Tibial artery (tissue), 4 donors: ENCODE measurements around the gene BPI.

Experiments
- DNase-seq, 2 donors: peaks; one replicate each; pipeline ENCODE4 v3.0.0-alpha.2; 2019
- H3K27ac ChIP-seq, 2 donors: fragments of 200-600 bp; sonication (generic) in 1 of 2; 1 replicate in 1 of 2; 2 replicates in 1 of 2; pipeline ENCODE4 v1.5.1; 2018 to 2019; ENCODE audit warnings: mild to moderate bottlenecking in 1 of 2
- H3K27me3 ChIP-seq, 2 donors: fragments of 200-600 bp; sonication (generic) in 1 of 2; one replicate each; pipeline versions ENCODE4 v1.5.1 to v1.6.0; 2016 to 2019
- H3K36me3 ChIP-seq, 3 donors: fragments of 200-600 bp; sonication (generic) in 2 of 3; one replicate each; pipeline ENCODE4 v1.5.1; 2016 to 2019; ENCODE audit warnings: mild to moderate bottlenecking in 2 of 3
- H3K4me1 ChIP-seq, 4 donors: fragments of 200-600 bp; sonication (generic) in 2 of 4; 1 replicate in 3 of 4; 2 replicates in 1 of 4; pipeline ENCODE4 v1.5.1; 2016 to 2019
- H3K4me3 ChIP-seq, 2 donors: fragments of 200-600 bp; sonication (generic) in 1 of 2; 1 replicate in 1 of 2; 2 replicates in 1 of 2; pipeline ENCODE4 v1.5.1; 2018 to 2019; ENCODE audit warnings: mild to moderate bottlenecking in 2 of 2
- H3K9me3 ChIP-seq, 3 donors: fragments of 200-600 bp; sonication (generic) in 1 of 3; one replicate each; pipeline ENCODE4 v1.5.1; 2016 to 2019
- intact Hi-C: fragments of 100-400 bp; cut with DNase I; formaldehyde crosslinking; loops from one replicate; pipeline ENCODE4 v1.15.0; 2023; ENCODE audit warnings: low total_unique reads
- TF ChIP-seq, protein P1 (sequence below), 2 experiments: fragments of 200-600 bp in 1 of 2; fragments of 450-650 bp in 1 of 2; IDR thresholded peaks; one replicate each; pipeline ENCODE4 v1.5.1; 2017 to 2019; ENCODE audit warnings: antibody characterized with exemption in 2 of 2, mild to moderate bottlenecking in 1 of 2, moderate library complexity in 1 of 2

BPI gene

GRCh38 chr20:38305541-38305940 is 1.6 kb downstream of the BPI start:
- intact Hi-C loops, result no loop called here
- TF ChIP-seq, protein P1, sequence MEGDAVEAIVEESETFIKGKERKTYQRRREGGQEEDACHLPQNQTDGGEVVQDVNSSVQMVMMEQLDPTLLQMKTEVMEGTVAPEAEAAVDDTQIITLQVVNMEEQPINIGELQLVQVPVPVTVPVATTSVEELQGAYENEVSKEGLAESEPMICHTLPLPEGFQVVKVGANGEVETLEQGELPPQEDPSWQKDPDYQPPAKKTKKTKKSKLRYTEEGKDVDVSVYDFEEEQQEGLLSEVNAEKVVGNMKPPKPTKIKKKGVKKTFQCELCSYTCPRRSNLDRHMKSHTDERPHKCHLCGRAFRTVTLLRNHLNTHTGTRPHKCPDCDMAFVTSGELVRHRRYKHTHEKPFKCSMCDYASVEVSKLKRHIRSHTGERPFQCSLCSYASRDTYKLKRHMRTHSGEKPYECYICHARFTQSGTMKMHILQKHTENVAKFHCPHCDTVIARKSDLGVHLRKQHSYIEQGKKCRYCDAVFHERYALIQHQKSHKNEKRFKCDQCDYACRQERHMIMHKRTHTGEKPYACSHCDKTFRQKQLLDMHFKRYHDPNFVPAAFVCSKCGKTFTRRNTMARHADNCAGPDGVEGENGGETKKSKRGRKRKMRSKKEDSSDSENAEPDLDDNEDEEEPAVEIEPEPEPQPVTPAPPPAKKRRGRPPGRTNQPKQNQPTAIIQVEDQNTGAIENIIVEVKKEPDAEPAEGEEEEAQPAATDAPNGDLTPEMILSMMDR (IDR thresholded peaks at IDR 0.05), result no peak
- Histone ChIP-seq H3K4me3 (no peak overlapping the region), H3K27me3 (peaks cover 0 to 29% of the 10 kb centered on the region in 2 donors), H3K36me3 (no peaks in the 10 kb centered on the region), H3K4me1 (no peaks in the 10 kb centered on the region), H3K27ac (no peak overlapping the region), H3K9me3 (no peaks in the 10 kb centered on the region)
- no peak for DNase-seq

- Histone ChIP-seq H3K4me3 (no peak overlapping the region), H3K27ac (no peak overlapping the region), H3K4me1 (no peaks in the 10 kb centered on the region), H3K36me3 (no peaks in the 10 kb centered on the region), H3K27me3 (peaks cover 0 to 29% of the 10 kb centered on the region in 2 donors), H3K9me3 (no peaks in the 10 kb centered on the region)
- no peak for DNase-seq
- TF ChIP-seq, protein P1 (IDR thresholded peaks at IDR 0.05), result no peak
- intact Hi-C loops, result no loop called here
Observed at GRCh38 chr20:38306379-38306778, 2.4 kb downstream of the BPI start.

DNA sequence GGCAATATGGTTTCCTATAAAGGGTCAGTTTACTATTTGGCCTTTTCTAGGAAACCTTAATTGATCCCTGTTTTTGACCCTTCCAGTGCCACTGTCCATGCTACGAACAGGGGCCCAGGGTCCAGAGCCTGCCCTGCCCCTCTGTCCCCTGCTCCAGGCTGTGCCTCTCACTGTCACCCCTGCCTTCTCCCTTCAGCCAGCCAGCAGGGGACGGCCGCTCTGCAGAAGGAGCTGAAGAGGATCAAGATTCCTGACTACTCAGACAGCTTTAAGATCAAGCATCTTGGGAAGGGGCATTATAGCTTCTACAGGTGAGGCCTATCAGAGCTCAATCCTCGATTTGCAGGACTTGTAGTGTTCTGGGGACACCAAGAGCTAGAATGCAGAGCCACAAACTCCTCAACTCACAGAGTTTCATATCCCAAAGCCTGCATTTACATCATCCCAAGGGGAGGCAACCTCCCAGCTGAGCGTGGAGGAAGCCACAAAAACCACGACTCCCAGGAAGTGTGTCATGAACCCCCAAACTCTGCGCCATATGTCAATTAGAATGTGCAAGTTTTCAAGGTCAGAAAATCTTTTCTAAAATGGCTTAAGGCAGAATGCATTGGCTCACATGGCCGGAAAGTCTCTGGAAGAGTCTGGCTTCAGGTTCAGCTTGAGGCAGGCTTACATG is 3.6 kb downstream of the BPI start:
- intact Hi-C loops, result no loop called here
- H3K27ac ChIP-seq, result no peak overlapping the region
- TF ChIP-seq, protein P1 (IDR thresholded peaks at IDR 0.05), result no peak
- no peak for DNase-seq
- no peaks in the 10 kb centered on the region for H3K4me1 ChIP-seq
- no peaks in the 10 kb centered on the region for H3K36me3 ChIP-seq
- no peak overlapping the region for H3K4me3 ChIP-seq
- no peaks in the 10 kb centered on the region for H3K9me3 ChIP-seq
- peaks cover 0 to 29% of the 10 kb centered on the region in 2 donors for H3K27me3 ChIP-seq

DNA sequence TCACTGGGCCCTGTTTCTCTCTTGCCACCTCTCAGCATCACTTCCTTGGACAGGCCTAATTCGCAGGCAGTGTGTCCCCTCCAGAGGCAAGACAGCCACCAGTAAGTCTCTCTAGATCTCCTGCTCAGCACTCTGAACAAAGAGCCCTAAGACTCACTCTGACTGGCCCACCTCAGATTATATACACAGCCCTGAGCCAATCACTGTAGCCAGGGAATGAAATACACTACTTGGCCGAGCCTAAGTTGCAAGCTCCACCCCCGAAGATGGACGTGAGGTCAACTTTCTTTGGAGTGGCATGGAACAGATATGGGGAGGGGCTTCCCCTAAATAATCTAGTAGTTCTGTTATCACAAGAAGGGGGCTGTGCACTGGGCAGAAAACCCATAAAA is 4.1 kb downstream of the BPI start:
- no peak for DNase-seq
- intact Hi-C loops, result no loop called here
- TF ChIP-seq, protein P1 (IDR thresholded peaks at IDR 0.05), result no peak

DNA sequence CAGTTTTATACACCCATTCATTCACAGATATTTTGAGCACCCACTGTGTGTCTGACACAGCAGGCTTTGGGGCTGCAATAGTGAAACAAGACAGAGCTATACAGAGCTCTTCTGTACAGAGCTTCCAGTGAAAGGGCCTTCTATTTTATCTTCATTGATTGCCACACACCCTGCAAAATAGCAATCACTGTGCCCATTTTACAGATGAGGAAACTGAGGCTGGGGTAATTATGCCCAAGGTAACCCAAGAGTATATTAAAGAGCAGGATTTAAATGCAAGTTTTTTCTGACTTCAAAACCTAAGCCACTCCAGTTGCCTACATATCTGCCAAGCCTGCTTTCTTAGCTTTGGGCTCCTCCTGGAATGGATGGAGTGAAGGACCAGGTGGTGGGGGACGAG is 4.5 kb downstream of the BPI start:
- no peaks in the 10 kb centered on the region for H3K9me3 ChIP-seq
- H3K36me3 ChIP-seq, result no peaks in the 10 kb centered on the region
- H3K27me3 ChIP-seq, result peaks cover 0 to 24% of the 10 kb centered on the region in 2 donors
- no peak overlapping the region for H3K27ac ChIP-seq
- H3K4me3 ChIP-seq, result no peak overlapping the region
- H3K4me1 ChIP-seq, result no peaks in the 10 kb centered on the region
- TF ChIP-seq, protein P1 (IDR thresholded peaks at IDR 0.05), result no peak
- intact Hi-C loops, result no loop called here
- no peak for DNase-seq

More for the DNA sequence above, 4.1 kb downstream of the BPI start:
- H3K36me3 ChIP-seq, result no peaks in the 10 kb centered on the region
- H3K27me3 ChIP-seq, result peaks cover 0 to 24% of the 10 kb centered on the region in 2 donors
- H3K27ac ChIP-seq, result no peak overlapping the region
- no peaks in the 10 kb centered on the region for H3K9me3 ChIP-seq
- no peaks in the 10 kb centered on the region for H3K4me1 ChIP-seq
- H3K4me3 ChIP-seq, result no peak overlapping the region
